Neural crest cell (in vitro differentiated cells): ENCODE data around the gene CCNF. TPM values are rescaled to one million over a fixed set of nuclear protein-coding genes. Genes with fewer than 3 reads are reported as not detected.
"Not testable (repeated sequence)": the region's sequence is repeated elsewhere in the genome, so short reads cannot be mapped to it uniquely, and the experiment has no call there.

Source experiments
- DNase-seq: peaks from one replicate; pipeline ENCODE4 v3.0.0; 2021; ENCODE audit warnings: low read depth, mixed read lengths, low spot score
- H3K27ac Mint-ChIP-seq: one replicate; pipeline ENCODE4 v1.8.0; 2021; ENCODE audit warnings: mild to moderate bottlenecking, mixed read lengths; ENCODE audit not compliant: unreplicated experiment
- H3K27me3 Mint-ChIP-seq: 2 replicates; pipeline ENCODE4 v1.8.0; 2021; ENCODE audit warnings: low read depth, mild to moderate bottlenecking, mixed read lengths
- H3K36me3 Mint-ChIP-seq: 2 replicates; pipeline ENCODE4 v1.8.0; 2021; ENCODE audit warnings: low read depth, mild to moderate bottlenecking, mixed read lengths
- H3K4me1 Mint-ChIP-seq: 2 replicates; pipeline ENCODE4 v1.8.0; 2021; ENCODE audit warnings: mixed read lengths
- H3K4me3 Mint-ChIP-seq: one replicate; pipeline ENCODE4 v1.8.0; 2021; ENCODE audit warnings: mild to moderate bottlenecking, mixed read lengths
- H3K9me3 Mint-ChIP-seq: 2 replicates; pipeline ENCODE4 v1.8.0; 2021; ENCODE audit warnings: mixed read lengths
- CTCF ChIP-seq: fragments of 200-600 bp; sonication (generic); conservative IDR thresholded peaks from 2 replicates; pipeline ENCODE4 v1.5.0; 2021; ENCODE audit warnings: antibody characterized with exemption, mild to moderate bottlenecking
- total RNA-seq: library from RNA; stranded (reverse); gene quantifications from 2 replicates; pipeline ENCODE4 v1.2.1, GENCODE V29; 2021

CCNF gene
- total RNA-seq, 1 donor from 2014 or later, result 67.5 TPM

DNA sequence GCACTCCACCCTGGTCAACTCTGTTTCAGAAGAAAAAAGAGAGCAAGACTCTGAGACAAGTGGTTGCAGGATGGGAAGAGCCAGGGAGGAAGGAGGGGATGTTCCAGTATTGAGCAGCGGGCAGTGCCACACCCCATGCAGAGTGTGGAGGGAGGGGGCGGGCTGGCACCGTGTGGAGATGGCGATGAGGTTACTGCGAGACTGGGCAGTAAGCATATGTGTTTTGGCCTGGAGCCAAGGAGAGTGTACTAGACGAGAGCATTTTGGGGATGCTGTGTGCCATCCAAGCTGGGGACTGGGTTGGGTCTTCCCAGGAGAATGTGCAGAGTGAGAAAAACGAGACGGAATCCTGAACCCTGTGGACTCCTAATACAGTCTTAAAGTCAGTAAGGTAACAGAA is 49.0 kb downstream of the CCNF start:
- no peak for DNase-seq
- TF ChIP-seq CTCF, result no peak
- H3K9me3 Mint-ChIP-seq, result no peaks in the 10 kb centered on the region
- H3K4me1 Mint-ChIP-seq, result peaks cover 18% of the 10 kb centered on the region
- H3K27me3 Mint-ChIP-seq, result peaks cover 10% of the 10 kb centered on the region
- no peaks in the 10 kb centered on the region for H3K36me3 Mint-ChIP-seq
- H3K4me3 Mint-ChIP-seq, result no peak overlapping the region
- no peak overlapping the region for H3K27ac Mint-ChIP-seq

GRCh38 chr16:2479996-2480395 is 50.7 kb downstream of the CCNF start:
- not testable (repeated sequence) for H3K36me3 Mint-ChIP-seq, H3K27ac Mint-ChIP-seq, H3K9me3 Mint-ChIP-seq, DNase-seq, H3K27me3 Mint-ChIP-seq
- Mint-ChIP-seq H3K4me1 (peaks cover 25% of the 10 kb centered on the region), H3K4me3 (peak overlapping the region; percentile 44)

- H3K27ac Mint-ChIP-seq, result no peak overlapping the region
- peaks cover 8% of the 10 kb centered on the region for H3K27me3 Mint-ChIP-seq
- DNase-seq, result no peak
- peaks cover 29% of the 10 kb centered on the region for H3K4me1 Mint-ChIP-seq
- TF ChIP-seq CTCF, result no peak
- no peaks in the 10 kb centered on the region for H3K36me3 Mint-ChIP-seq
- no peaks in the 10 kb centered on the region for H3K9me3 Mint-ChIP-seq
- peak overlapping the region; percentile 23 for H3K4me3 Mint-ChIP-seq
Observed at GRCh38 chr16:2480948-2481347, 51.7 kb downstream of the CCNF start.

DNA sequence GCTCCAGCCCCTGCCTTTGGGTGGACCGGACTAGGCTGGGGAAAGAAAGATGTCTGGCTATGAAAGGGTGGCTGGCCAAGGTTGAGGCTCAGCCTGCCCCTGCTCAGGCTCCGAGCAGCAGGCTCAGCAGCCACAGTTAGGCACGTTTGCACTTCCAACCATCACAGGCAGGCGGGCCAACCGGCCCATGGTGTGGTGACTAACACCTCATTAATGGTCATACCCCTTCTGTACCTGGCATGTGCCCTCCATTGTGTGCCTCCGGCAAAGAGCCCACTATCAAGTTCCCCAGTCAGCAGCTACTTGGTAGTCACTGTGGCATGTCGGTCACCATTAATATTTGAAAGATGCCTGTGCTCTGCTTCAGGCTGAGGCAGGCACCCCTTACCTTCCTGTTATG is 52.4 kb downstream of the CCNF start:
- no peak for DNase-seq
- Mint-ChIP-seq H3K4me3 (no peak overlapping the region), H3K27ac (no peak overlapping the region)

GRCh38 chr16:2482249-2482648 is 53.0 kb downstream of the CCNF start:
- no peaks in the 10 kb centered on the region for H3K9me3 Mint-ChIP-seq
- H3K4me3 Mint-ChIP-seq, result no peak overlapping the region
- no peak for TF ChIP-seq CTCF
- no peak for DNase-seq
- H3K36me3 Mint-ChIP-seq, result no peaks in the 10 kb centered on the region
- H3K27me3 Mint-ChIP-seq, result no peaks in the 10 kb centered on the region
- no peak overlapping the region for H3K27ac Mint-ChIP-seq
- H3K4me1 Mint-ChIP-seq, result peaks cover 23% of the 10 kb centered on the region

More for the DNA sequence above, 52.4 kb downstream of the CCNF start:
- Mint-ChIP-seq H3K4me1 (peaks cover 25% of the 10 kb centered on the region), H3K27me3 (peaks cover 2% of the 10 kb centered on the region), H3K9me3 (no peaks in the 10 kb centered on the region), H3K36me3 (no peaks in the 10 kb centered on the region)
- no peak for TF ChIP-seq CTCF

GRCh38 chr16:2482708-2483534 is 53.7 kb downstream of the CCNF start:
- no peak overlapping the region for H3K27ac Mint-ChIP-seq
- no peak for TF ChIP-seq CTCF
- H3K36me3 Mint-ChIP-seq, result no peaks in the 10 kb centered on the region
- H3K4me1 Mint-ChIP-seq, result peaks cover 23% of the 10 kb centered on the region
- no peak overlapping the region for H3K4me3 Mint-ChIP-seq
- no peak for DNase-seq
- H3K9me3 Mint-ChIP-seq, result no peaks in the 10 kb centered on the region
- no peaks in the 10 kb centered on the region for H3K27me3 Mint-ChIP-seq
